ENCODE measurements around the gene CFAP46.

GRCh38 chr10:132910901-132911785 is 31.2 kb downstream of the CFAP46 start:
- TF ChIP-seq CTCF (IDR thresholded peaks at IDR 0.05) (no peak), POLR2A (IDR thresholded peaks at IDR 0.05) (no peak)

Data from uterus (tissue), 2 donors.